NCI-H2196 (cell line): ENCODE results near the gene S1PR5.
A peak's percentile ranks its signal among the peaks of the same experiment; 100 is the strongest.

Experiments
- DNase-seq: peaks from one replicate; lab custom pipeline; 2025; ENCODE audit not compliant: unreplicated experiment; lab: John Stamatoyannopoulos, UW

Gene S1PR5

DNA sequence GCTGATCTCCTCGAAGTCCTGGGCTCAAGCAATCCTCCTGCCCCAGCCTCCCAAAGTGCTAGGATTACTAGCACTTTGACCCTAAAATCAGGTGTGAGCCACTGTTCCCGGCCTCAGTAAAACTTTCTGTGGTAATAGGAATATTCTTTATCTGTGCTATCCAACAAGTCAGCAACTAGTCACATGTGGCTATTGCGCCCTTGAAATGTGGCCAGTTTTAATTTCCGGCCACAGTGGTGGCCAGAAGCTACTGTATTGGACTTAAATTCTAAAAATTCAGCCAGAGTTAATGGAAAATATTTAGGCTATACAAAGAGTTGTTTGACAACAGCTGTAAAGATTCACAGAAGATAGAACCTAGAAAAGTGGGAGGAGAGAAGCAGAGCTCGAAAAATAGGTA is 44.1 kb downstream of the S1PR5 start:
- DNase-seq = no peak

DNA sequence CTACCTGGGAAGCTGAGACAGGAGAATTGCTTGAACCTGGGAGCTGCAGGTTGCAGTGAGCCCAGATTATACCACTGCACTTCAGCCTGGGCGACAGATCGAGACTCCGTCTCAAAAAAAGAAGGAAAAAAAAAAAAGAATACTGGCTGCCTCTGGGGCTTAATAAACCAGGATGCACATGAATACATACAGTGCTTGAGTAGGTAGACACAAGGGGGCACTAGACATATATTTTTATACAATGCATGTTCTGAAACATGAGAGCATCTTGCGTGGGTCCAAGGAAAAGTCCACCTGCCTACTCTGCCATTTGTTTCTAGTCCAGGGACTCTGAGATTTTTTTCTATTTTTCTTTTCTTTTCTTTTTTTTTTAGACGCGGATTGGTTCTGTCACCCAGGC is 45.3 kb downstream of the S1PR5 start:
- peak; percentile 30 for DNase-seq

DNA sequence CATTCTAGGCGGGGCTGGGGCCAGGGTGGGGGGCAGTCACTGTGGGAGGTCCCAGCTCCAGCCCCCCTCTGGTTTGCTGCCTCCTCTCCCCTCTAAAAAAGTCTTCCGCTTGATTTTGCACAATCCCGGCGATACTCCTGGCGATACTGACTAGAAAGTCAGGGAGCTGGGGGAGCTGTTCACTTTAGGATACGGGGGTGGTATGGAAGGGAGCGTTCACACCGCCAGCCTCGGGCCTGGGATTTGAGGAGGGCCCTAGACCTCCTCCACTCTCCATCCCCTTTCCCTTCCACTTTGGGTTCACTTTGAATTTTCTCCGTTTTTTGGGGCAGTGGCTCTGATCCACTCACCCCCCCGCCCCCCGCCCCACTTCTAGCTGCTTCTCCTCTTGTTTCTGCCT is 49.1 kb downstream of the S1PR5 start:
- DNase-seq = no peak

DNA sequence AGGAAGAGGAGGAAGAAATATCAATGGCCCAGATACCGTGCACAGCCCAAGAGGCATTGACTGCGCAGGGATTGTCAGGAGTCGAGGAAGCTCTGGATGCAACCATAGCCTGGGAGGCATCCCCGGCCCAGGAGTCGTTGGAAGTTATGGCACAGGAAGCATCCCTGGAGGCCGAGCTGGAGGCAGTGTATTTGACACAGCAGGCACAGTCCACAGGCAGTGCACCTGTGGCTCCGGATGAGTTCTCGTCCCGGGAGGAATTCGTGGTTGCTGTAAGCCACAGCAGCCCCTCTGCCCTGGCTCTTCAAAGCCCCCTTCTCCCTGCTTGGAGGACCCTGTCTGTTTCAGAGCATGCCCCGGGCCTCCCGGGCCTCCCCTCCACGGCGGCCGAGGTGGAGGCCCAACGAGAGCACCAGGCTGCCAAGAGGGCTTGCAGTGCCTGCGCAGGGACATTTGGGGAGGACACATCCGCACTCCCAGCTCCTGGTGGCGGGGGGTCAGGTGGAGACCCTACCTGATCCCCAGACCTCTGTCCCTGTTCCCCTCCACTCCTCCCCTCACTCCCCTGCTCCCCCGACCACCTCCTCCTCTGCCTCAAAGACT is 50.0 kb downstream of the S1PR5 start:
- DNase-seq = no peak

DNA sequence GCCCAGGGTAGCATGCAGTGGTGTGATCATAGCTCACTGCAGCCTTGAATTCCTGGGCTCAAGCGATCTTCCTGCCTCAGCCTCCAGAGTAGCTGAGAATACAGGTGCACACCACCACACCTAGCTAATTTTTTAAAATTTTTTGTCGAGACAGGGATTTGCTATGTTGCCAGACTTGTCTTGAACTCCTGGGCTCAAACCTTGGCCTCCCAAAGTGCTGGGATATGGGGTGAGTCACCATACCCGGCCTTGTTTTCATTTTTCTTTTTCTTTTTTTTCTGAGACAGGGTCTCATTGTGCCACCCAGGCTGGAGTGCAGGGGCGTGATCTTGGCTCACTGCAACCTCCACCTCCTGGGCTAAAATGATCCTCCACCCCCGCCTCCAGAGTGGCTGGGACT is 52.8 kb downstream of the S1PR5 start:
- no peak for DNase-seq
